Activated T-cell treated with anti-CD3 and anti-CD28 coated beads, Interleukin-2, amount 50 U/mL, for 1 hour (primary cell): ENCODE results near the gene COL23A1.
"Not testable (repeated sequence)": the region's sequence is repeated elsewhere in the genome, so short reads cannot be mapped to it uniquely, and the experiment has no call there.

ENCODE experiments used
- DNase-seq: peaks from one replicate; pipeline ENCODE4 v3.0.0-alpha.2; 2020

The COL23A1 gene

GRCh38 chr5:178587763-178588611, 2.2 kb downstream of the COL23A1 start:
- no peak for DNase-seq

DNA sequence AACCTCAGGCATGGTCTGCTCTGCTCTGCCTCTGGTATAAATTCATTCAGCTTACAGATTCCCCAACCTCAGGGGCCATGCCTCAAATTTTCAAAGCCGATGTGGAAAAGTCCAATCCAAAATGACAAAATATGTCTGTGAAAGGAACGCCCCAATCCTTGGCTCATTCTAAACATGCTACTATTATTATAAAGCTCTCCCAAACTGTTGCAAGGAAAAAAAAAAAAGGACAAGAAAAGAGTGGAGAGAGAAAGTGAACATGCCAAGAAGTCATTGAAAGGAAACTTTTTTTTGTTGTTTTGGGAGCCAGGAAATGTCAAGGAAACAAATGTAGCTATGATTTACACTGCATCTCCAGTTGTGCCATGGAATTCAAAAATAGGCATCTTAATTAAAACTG, 3.8 kb downstream of the COL23A1 start:
- DNase-seq = no peak

GRCh38 chr5:178585421-178585820, 4.8 kb downstream of the COL23A1 start:
- DNase-seq = not testable (repeated sequence)

GRCh38 chr5:178583279-178583678, 6.9 kb downstream of the COL23A1 start:
- DNase-seq = no peak

GRCh38 chr5:178582291-178582690, 7.9 kb downstream of the COL23A1 start:
- DNase-seq = no peak

GRCh38 chr5:178581621-178582020, 8.6 kb downstream of the COL23A1 start:
- no peak for DNase-seq

DNA sequence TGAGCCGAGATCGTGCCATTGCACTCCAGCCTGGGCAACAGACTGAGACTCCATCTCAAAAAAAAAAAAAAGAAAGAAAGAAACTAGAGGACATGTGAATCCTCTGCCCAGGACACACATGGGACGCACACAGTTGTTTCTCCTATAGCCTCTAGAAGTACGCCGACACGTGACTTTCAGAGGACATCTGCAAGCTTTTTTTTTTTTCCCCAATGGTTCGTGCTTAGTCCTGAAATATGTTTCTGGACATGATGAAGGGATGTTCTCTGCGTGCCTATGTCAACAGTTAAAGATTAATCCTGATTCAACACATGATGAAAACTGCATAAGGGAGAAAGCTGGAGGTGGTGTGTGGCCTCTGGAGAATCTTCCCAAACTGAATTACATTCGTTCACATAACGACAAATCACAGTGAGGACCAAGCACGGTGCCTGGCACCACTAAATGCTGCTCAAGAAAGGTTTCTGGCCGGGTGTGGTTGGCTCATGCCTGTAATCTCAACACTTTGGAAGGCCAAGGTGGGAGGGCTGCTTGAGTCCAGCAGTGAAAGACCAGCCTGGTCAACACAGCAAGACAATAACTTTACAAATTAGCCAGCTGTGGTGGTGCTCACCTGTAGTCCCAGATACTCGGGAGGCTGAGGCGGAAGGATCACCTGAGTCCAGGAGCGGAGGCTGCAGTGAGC, 9.8 kb downstream of the COL23A1 start:
- no peak for DNase-seq

DNA sequence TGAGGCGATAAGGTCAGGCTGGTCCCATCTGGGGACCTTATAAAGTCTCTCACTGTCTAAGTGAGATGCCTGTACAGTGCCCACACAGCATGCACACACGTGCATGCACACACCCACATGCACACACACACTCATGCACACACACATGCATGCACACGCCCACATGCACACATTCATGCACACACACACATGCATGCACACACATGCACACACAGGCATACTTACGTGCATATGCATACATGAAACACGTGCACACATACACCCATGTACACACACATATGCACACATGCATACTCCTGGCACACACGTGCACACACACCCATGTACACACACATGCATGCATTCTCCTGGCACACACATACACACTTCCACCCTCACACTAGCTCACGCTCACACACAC, 12.2 kb downstream of the COL23A1 start:
- no peak for DNase-seq

GRCh38 chr5:178577376-178577839, 12.8 kb downstream of the COL23A1 start:
- no peak for DNase-seq

- no peak for DNase-seq
Observed at GRCh38 chr5:178576591-178577351, 13.4 kb downstream of the COL23A1 start.

- DNase-seq = no peak
Observed at GRCh38 chr5:178573216-178573615, 17.0 kb downstream of the COL23A1 start.

GRCh38 chr5:178572617-178573016, 17.6 kb downstream of the COL23A1 start:
- DNase-seq = no peak

GRCh38 chr5:178569485-178569884, 20.7 kb downstream of the COL23A1 start:
- no peak for DNase-seq

GRCh38 chr5:178564811-178565550, 25.2 kb downstream of the COL23A1 start:
- no peak for DNase-seq

DNA sequence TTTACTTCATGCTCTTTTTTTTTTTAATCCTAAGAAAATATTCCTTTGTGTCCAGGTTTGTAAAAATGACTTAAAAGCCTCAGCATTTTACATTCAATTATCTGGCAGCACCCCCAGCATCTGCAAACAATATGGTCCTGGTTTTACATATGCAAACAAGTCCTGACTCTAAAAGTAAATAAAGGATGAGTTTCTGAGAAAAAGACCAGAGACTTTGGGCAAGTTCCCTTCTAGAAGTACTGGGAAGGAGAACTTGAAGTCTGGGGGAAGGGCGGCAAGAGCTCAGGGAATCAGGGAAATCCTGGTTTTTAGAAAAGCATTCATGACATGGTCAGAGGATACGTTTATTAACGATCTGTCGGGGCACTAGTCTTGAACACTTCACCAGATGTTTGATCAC, 25.8 kb downstream of the COL23A1 start:
- no peak for DNase-seq

DNA sequence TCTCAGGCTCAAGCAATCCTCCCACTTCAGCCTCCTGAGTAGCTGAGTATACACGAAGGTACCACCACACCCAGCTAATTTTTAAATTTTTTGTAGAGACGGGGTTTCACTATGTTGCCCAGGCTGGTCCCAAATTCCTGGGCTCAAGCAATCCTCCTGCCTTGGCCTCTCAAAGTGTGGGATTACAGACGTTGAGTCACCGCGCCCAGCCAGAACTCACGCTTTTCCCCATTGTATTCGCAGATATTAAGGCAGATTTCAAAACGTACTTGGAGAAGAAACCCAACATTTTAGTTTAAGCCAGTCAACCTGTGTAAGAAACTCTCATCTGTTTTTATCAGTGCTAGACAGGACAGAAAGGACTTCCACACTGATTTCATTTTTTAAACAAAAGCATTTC, 26.6 kb downstream of the COL23A1 start:
- DNase-seq = no peak

- no peak for DNase-seq
Observed at GRCh38 chr5:178561746-178562264, 28.4 kb downstream of the COL23A1 start.

DNA sequence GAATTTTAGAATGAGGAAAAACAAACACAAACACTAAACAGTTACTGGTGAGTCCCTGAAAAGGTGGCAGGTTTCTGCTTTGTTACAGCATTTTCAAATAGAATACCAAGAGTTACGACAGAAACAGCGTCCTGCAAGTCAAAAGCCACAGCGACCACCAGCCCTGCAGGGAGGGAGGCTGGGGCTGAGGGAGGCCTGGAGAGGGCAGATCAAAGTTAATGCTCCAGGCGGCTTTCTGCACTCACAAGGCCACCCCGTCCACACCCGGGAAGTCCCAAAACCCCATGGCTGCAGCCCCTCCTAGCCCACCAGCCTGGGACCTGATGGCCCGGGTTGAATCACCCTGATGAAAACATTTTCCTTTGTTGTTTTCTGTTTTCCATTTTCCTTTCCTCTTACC, 29.3 kb downstream of the COL23A1 start:
- DNase-seq = no peak

DNA sequence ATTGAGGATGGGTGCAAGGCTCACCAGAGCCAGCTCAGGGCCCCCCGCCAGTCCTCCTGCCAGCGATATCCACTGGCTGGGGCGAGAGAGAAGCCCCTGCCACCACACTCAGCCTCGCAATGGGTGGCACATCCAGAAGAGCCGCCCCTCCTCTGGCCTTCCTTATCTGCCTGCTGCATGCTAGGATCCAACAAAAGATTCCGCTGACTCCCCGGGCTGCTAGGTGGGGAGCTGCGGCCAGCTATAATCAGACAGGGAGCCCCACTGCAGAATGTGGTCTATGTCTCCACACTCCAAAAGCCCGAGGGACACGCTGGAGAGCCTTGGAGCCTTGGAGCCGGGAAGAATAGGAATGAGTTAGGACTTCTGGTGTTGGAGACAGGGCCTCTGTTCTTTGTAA, 32.8 kb downstream of the COL23A1 start:
- no peak for DNase-seq

DNA sequence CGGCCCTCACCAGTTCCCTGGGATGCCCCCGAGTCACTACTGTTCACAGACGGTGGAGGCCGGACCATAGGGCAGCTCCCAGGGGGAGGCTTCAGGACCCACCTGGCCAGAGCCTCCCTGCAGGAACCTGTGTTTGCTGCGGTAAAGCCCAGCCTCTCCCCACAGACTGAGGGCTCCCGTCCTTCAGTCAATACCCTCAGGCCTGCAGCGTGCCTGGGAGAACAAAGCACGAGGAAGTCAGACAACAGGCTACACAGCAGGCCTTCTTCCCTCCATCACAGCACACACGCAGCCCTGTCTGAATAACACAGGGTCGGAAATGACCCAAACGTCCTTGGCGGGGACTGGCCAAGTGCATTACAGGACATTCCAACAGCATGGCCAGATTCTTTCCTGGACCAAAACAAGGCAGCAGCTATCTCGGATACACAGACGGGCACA, 34.4 kb downstream of the COL23A1 start:
- DNase-seq = no peak

GRCh38 chr5:178555005-178555404, 35.2 kb downstream of the COL23A1 start:
- DNase-seq = no peak

- DNase-seq = no peak
Observed at GRCh38 chr5:178554311-178554710, 35.9 kb downstream of the COL23A1 start.
